Endodermal cell (in vitro differentiated cells): ENCODE results near the gene PAEP. TPM values are rescaled to one million over a fixed set of nuclear protein-coding genes. Genes with fewer than 3 reads are reported as not detected.

ENCODE experiments used
- DNase-seq: peaks from one replicate; pipeline ENCODE4 v3.0.0-alpha.2; 2017
- H3K27ac ChIP-seq: 2 replicates; pipeline ENCODE4 v1.5.1; 2013; ENCODE audit warnings: mild to moderate bottlenecking, low read depth, low read length, moderate library complexity
- H3K27me3 ChIP-seq: 2 replicates; pipeline ENCODE4 v1.6.1; 2013; ENCODE audit warnings: mild to moderate bottlenecking, low read length, moderate library complexity; ENCODE audit not compliant: insufficient read depth, control insufficient read depth, poor library complexity, severe bottlenecking
- H3K36me3 ChIP-seq: 2 replicates; pipeline ENCODE4 v1.7.0; 2013; ENCODE audit warnings: mild to moderate bottlenecking, low read length, moderate library complexity; ENCODE audit not compliant: control insufficient read depth, insufficient read depth
- H3K4me1 ChIP-seq: one replicate; pipeline ENCODE4 v1.7.0; 2013; ENCODE audit warnings: low read length; ENCODE audit not compliant: control insufficient read depth, insufficient read depth
- H3K4me3 ChIP-seq: 2 replicates; pipeline ENCODE4 v1.5.1; 2013; ENCODE audit warnings: mild to moderate bottlenecking, low read length, moderate library complexity
- H3K9ac ChIP-seq: 2 replicates; pipeline ENCODE4 v1.6.1; 2013; ENCODE audit warnings: mild to moderate bottlenecking, low read length, moderate library complexity; ENCODE audit not compliant: poor library complexity, severe bottlenecking; ENCODE audit errors: extremely low read depth
- H3K9me3 ChIP-seq: 2 replicates; pipeline ENCODE4 v1.6.1; 2013; ENCODE audit warnings: mild to moderate bottlenecking, low read length, moderate library complexity; ENCODE audit not compliant: control insufficient read depth
- H3K27ac Mint-ChIP-seq: 2 replicates; pipeline ENCODE4 v1.8.0; 2020; ENCODE audit warnings: mixed read lengths
- H3K27me3 Mint-ChIP-seq: 2 replicates; pipeline ENCODE4 v1.8.0; 2021; ENCODE audit warnings: mild to moderate bottlenecking, mixed read lengths; ENCODE audit not compliant: insufficient read depth
- H3K36me3 Mint-ChIP-seq: 2 replicates; pipeline ENCODE4 v1.8.0; 2020; ENCODE audit warnings: low read depth, mixed read lengths
- H3K4me1 Mint-ChIP-seq: 2 replicates; pipeline ENCODE4 v1.8.0; 2020; ENCODE audit warnings: mixed read lengths
- H3K4me3 Mint-ChIP-seq: 2 replicates; pipeline ENCODE4 v1.8.0; 2020; ENCODE audit warnings: mild to moderate bottlenecking, moderate library complexity, mixed read lengths
- H3K9me3 Mint-ChIP-seq: 2 replicates; pipeline ENCODE4 v1.8.0; 2020; ENCODE audit warnings: mild to moderate bottlenecking, mixed read lengths
- CTCF ChIP-seq: fragments of 200-600 bp; sonication (generic); conservative IDR thresholded peaks from 2 replicates; pipeline ENCODE4 v1.5.0; 2021; ENCODE audit warnings: antibody characterized with exemption, mild to moderate bottlenecking
- WGBS, 2 experiments: methylation state at CpG; one replicate each; pipeline versions ENCODE4 v1.1.5 to v1.1.7; 2013; ENCODE audit warnings: missing lambda C conversion rate in 2 of 2, mixed read lengths in 1 of 2; ENCODE audit not compliant: insufficient coverage in 1 of 2, insufficient read length in 1 of 2; 5-methylcytosine and 5-hydroxymethylcytosine counted together
- total RNA-seq, 2 donors: library from RNA; stranded (reverse); fragmentation: NEBNext Ultra II Directional in 1 of 2; extraction: Animal tissue kit (Norgen Biotek cat#: 25700) in 1 of 2; gene quantifications; 2 replicates in 1 of 2; 3 replicates in 1 of 2; pipeline ENCODE4 v1.2.1, GENCODE V29; 2021

PAEP gene
- total RNA-seq, 2 donors from 2014 or later, result not detected

DNA sequence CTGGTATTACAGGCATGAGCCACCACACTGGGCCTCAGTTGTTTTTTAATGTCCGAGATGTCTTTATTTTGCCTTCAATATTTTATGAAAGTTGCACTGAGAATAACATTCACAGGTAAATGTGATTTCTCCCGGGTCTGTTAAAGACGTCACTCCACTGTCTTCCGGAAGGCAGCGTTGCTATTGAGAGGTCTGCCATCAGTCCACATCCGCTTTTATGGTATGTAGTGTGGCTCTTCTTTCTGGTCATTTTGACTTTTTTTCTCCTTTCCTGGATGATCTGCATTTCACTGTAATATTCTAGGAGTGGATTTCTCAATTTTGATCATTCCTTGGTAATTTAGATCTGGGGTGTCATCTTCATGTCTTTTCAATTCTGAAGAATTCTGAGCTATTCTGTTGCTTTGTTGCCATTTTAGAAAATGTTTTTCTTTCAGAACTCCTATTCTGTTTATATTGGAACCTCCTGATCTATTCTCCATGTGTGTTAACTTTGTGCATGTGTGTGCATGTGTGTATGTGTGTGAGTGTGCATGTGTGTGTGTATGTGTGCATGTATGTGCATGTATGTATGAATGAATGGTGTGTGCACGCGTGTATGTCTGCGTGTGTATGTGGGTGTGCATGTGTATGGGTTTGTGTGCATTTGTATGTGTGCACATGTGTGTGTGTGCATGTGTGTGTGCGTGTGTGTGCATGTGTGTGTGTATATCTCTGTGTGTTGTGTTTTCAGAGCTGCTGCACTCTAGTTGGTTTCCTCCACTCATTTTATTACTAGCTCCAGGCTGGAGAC is 42.2 kb upstream of the PAEP start:
- no peak overlapping the region for H3K4me3 Mint-ChIP-seq
- H3K4me3 ChIP-seq, result no peak overlapping the region
- no peaks in the 10 kb centered on the region for H3K4me1 ChIP-seq
- H3K4me1 Mint-ChIP-seq, result no peaks in the 10 kb centered on the region
- H3K9me3 Mint-ChIP-seq, result no peaks in the 10 kb centered on the region
- H3K9ac ChIP-seq, result no peak overlapping the region
- no peaks in the 10 kb centered on the region for H3K27me3 ChIP-seq
- H3K27me3 Mint-ChIP-seq, result no peaks in the 10 kb centered on the region
- no peak overlapping the region for H3K27ac Mint-ChIP-seq
- no peaks in the 10 kb centered on the region for H3K36me3 Mint-ChIP-seq
- 93 to 94% methylated on average over 9 to 10 of the region's 10 CpGs for WGBS, 2 experiments
- H3K27ac ChIP-seq, result no peak overlapping the region
- TF ChIP-seq CTCF, result no peak
- no peak for DNase-seq
- no peaks in the 10 kb centered on the region for H3K36me3 ChIP-seq
- no peaks in the 10 kb centered on the region for H3K9me3 ChIP-seq

DNA sequence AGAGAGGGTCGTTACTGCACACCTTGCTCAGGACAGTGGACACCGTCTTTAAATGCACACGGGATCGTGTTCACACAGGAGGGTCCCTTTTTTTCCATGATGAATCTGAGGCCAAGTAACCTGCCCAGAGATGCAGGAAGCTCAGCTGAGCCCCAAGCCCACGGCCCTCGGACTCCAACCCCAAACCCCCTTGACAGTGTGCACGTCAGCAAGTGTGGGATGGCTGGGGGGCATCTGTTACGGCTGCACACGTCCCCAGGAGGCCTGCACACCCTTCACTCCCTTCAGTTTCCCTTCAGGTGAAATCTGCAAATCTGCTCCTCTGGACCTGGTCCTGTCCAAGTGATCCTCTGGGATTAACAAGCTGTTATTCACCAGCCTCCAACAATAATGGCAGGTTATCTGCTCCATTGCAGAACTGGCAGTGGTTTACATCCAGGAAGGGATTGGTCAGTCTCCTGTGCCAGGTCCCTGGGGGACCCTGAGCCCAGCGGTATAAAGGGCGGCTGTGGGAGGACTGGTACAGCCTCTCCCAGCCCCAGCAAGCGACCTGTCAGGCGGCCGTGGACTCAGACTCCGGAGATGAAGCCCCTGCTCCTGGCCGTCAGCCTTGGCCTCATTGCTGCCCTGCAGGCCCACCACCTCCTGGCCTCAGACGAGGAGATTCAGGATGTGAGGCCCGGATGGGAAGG is 40.5 kb upstream of the PAEP start, which contains the start of gene LCN1:
Gene LCN1, plus strand, starts transcription at position 525 of the 692 bp plus-strand sequence. Its CDS starts 58 bp downstream, at position 583.
- Mint-ChIP-seq H3K27me3 (no peaks in the 10 kb centered on the region), H3K27ac (no peak within 1 kb of the TSS), H3K9me3 (no peaks in the 10 kb centered on the region), H3K36me3 (no peaks in the 10 kb centered on the region), H3K4me1 (no peaks in the 10 kb centered on the region), H3K4me3 (no peak within 1 kb of the TSS)
- TF ChIP-seq CTCF, result no peak
- no peak within 1 kb of the TSS for H3K27ac ChIP-seq
- DNase-seq, result no peak
- H3K9me3 ChIP-seq, result no peaks in the 10 kb centered on the region
- H3K27me3 ChIP-seq, result no peaks in the 10 kb centered on the region
- no peak within 1 kb of the TSS for H3K4me3 ChIP-seq
- 90 to 94% methylated on average over 10 to 18 of the region's 18 CpGs for WGBS, 2 experiments
- H3K9ac ChIP-seq, result no peak within 1 kb of the TSS
- no peaks in the 10 kb centered on the region for H3K36me3 ChIP-seq
- H3K4me1 ChIP-seq, result no peaks in the 10 kb centered on the region

DNA sequence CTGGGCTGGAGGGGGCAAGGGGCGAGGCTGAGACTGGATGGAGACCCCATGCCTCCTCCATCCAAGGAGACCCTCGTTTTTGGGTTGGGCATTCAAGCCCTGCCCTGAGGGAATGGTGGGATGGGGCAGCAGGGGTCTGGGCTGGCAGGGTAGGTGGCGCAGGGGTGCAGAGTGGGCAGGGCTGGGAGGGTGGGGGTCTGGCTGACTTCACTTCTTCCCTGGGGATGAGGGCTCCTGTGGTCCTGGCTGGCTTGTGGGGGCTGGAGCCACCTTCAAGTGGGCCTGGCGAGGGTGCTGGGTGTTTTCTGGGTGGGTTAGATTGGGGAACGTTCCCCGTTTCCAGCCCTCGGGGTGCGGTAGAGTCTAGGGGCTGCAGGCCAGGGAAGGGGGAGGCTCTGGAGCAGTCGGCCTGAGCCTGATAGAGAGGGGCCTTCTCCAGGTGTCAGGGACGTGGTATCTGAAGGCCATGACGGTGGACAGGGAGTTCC is 39.9 kb upstream of the PAEP start:
- no peaks in the 10 kb centered on the region for H3K27me3 ChIP-seq
- no peaks in the 10 kb centered on the region for H3K4me1 Mint-ChIP-seq
- no peak for DNase-seq
- H3K27me3 Mint-ChIP-seq, result no peaks in the 10 kb centered on the region
- no peaks in the 10 kb centered on the region for H3K9me3 ChIP-seq
- H3K9me3 Mint-ChIP-seq, result no peaks in the 10 kb centered on the region
- H3K36me3 Mint-ChIP-seq, result no peaks in the 10 kb centered on the region
- H3K4me3 ChIP-seq, result no peak overlapping the region
- H3K4me3 Mint-ChIP-seq, result no peak overlapping the region
- no peak for TF ChIP-seq CTCF
- no peak overlapping the region for H3K27ac Mint-ChIP-seq
- H3K9ac ChIP-seq, result no peak overlapping the region
- H3K36me3 ChIP-seq, result no peaks in the 10 kb centered on the region
- H3K4me1 ChIP-seq, result no peaks in the 10 kb centered on the region
- WGBS, 2 experiments, result 91% methylated on average over 9 of the region's 11 CpGs; no CpG with 5 or more reads in 1 of the 2 experiments
- H3K27ac ChIP-seq, result no peak overlapping the region
